IMR-90 (cell line): ENCODE results near the gene CUEDC2. TPM values are rescaled to one million over a fixed set of nuclear protein-coding genes. Genes with fewer than 3 reads are reported as not detected.

Experiments
- ATAC-seq: fragments of 200-7000 bp; cut with Tn5 transposase; 2 replicates; pipeline ENCODE4 v1.9.1; 2020; ENCODE audit warnings: low read depth, mild to moderate bottlenecking, moderate library complexity
- BruUV-seq: library from RNA; stranded (reverse); fragments of 400-500 nt; replicated peaks from 2 replicates; lab custom pipeline; 2021; lab: Mats Ljungman, UMichigan
- CTCF ChIA-PET: fragments of 300-600 bp; formaldehyde crosslinking; extraction: SDS; loops from one replicate; lab custom pipeline; 2021; ENCODE audit warnings: antibody characterized with exemption; lab: Yijun Ruan, JAX
- POLR2A ChIA-PET: fragments of 300-600 bp; sonication (Branson Sonifier 250); formaldehyde crosslinking; loops from one replicate; lab custom pipeline; 2022; ENCODE audit warnings: antibody characterized with exemption; ENCODE audit not compliant: unreplicated experiment; lab: Charles Lee
- DNase-seq: peaks from one replicate; pipeline ENCODE4 v3.0.0; 2013
- H2AFZ ChIP-seq: replicated peaks from 2 replicates; pipeline ENCODE3; 2013; ENCODE audit warnings: low read length, mild to moderate bottlenecking; ENCODE audit not compliant: poor library complexity
- H2AK5ac ChIP-seq: 2 replicates; pipeline ENCODE4 v1.6.1; 2013; ENCODE audit warnings: low read depth, low read length, inconsistent platforms
- H2AK9ac ChIP-seq: replicated peaks from 2 replicates; pipeline ENCODE3; 2013; ENCODE audit warnings: mild to moderate bottlenecking, low read depth, low read length, moderate library complexity; ENCODE audit not compliant: poor library complexity
- H2BK120ac ChIP-seq: 2 replicates; pipeline ENCODE4 v1.6.1; 2013; ENCODE audit warnings: low read depth, low read length, inconsistent platforms
- H2BK15ac ChIP-seq: 3 replicates; pipeline ENCODE4 v1.6.1; 2013; ENCODE audit warnings: low read depth, low read length, inconsistent platforms
- H2BK20ac ChIP-seq: 2 replicates; pipeline ENCODE4 v1.6.1; 2013; ENCODE audit warnings: low read depth, mild to moderate bottlenecking, inconsistent platforms, low read length, moderate library complexity
- H2BK5ac ChIP-seq: 2 replicates; pipeline ENCODE4 v1.6.1; 2013; ENCODE audit warnings: mild to moderate bottlenecking, low read depth, low read length, inconsistent platforms; ENCODE audit not compliant: poor library complexity, severe bottlenecking
- H3K14ac ChIP-seq: replicated peaks from 2 replicates; pipeline ENCODE4 v1.6.1; 2013; ENCODE audit warnings: low read depth, low read length, inconsistent platforms
- H3K18ac ChIP-seq: 2 replicates; pipeline ENCODE4 v1.6.1; 2013; ENCODE audit warnings: low read depth, low read length, control low read depth
- H3K23ac ChIP-seq: 2 replicates; pipeline ENCODE4 v1.6.1; 2013; ENCODE audit warnings: low read depth, low read length, inconsistent platforms
- H3K27ac ChIP-seq: 2 replicates; pipeline ENCODE4 v1.5.1; 2013; ENCODE audit warnings: mild to moderate bottlenecking, control low read depth, low read length; ENCODE audit not compliant: insufficient read depth
- H3K27me3 ChIP-seq: 2 replicates; pipeline ENCODE4 v1.6.1; 2013; ENCODE audit warnings: low read length; ENCODE audit not compliant: control insufficient read depth, insufficient read depth
- H3K36me3 ChIP-seq: 2 replicates; pipeline ENCODE4 v1.6.1; 2013; ENCODE audit warnings: low read length, mixed read lengths; ENCODE audit not compliant: control insufficient read depth, insufficient read depth
- H3K4ac ChIP-seq: 2 replicates; pipeline ENCODE4 v1.6.1; 2013; ENCODE audit warnings: low read depth, low read length, inconsistent platforms
- H3K4me1 ChIP-seq: 2 replicates; pipeline ENCODE4 v1.6.1; 2013; ENCODE audit warnings: low read length, mixed read lengths; ENCODE audit not compliant: control insufficient read depth, insufficient read depth
- H3K4me2 ChIP-seq: 2 replicates; pipeline ENCODE4 v1.6.1; 2013; ENCODE audit warnings: low read depth, mild to moderate bottlenecking, control low read depth, low read length, moderate library complexity
- H3K4me3 ChIP-seq: 2 replicates; pipeline ENCODE4 v1.5.1; 2013; ENCODE audit warnings: low read depth, mild to moderate bottlenecking, control low read depth, low read length, moderate library complexity; ENCODE audit not compliant: insufficient read depth
- H3K56ac ChIP-seq: 2 replicates; pipeline ENCODE4 v1.6.1; 2013; ENCODE audit warnings: low read length, inconsistent platforms; ENCODE audit not compliant: insufficient read depth; ENCODE audit errors: extremely low read depth
- H3K79me1 ChIP-seq, 2 experiments: 2 replicates each; pipeline ENCODE4 v1.6.1; 2013; ENCODE audit warnings: low read length in 2 of 2, inconsistent platforms in 1 of 2, low read depth in 1 of 2
- H3K9ac ChIP-seq: 2 replicates; pipeline ENCODE4 v1.6.1; 2013; ENCODE audit warnings: low read depth, low read length, control low read depth
- H3K9me1 ChIP-seq: 2 replicates; pipeline ENCODE4 v1.6.1; 2013; ENCODE audit warnings: low read length, inconsistent platforms; ENCODE audit not compliant: insufficient read depth
- H3K9me3 ChIP-seq: 2 replicates; pipeline ENCODE4 v1.6.1; 2013; ENCODE audit warnings: low read length; ENCODE audit not compliant: control insufficient read depth, insufficient read depth
- H4K20me1 ChIP-seq: 2 replicates; pipeline ENCODE4 v1.6.1; 2013; ENCODE audit warnings: low read length, inconsistent platforms; ENCODE audit not compliant: insufficient read depth
- H4K5ac ChIP-seq: 2 replicates; pipeline ENCODE4 v1.6.1; 2013; ENCODE audit warnings: mild to moderate bottlenecking, low read depth, low read length, control low read depth
- H4K8ac ChIP-seq, 2 experiments: 2 replicates each; pipeline ENCODE4 v1.6.1; 2013; ENCODE audit warnings: low read depth in 2 of 2, low read length in 2 of 2, control low read depth in 1 of 2, inconsistent platforms in 1 of 2
- H4K91ac ChIP-seq: 2 replicates; pipeline ENCODE4 v1.6.1; 2013; ENCODE audit warnings: low read depth, low read length, inconsistent platforms; ENCODE audit not compliant: insufficient read depth
- BHLHE40 ChIP-seq: fragments of 150-350 bp; IDR thresholded peaks from 2 replicates; pipeline ENCODE4 v1.6.1; 2016; ENCODE audit warnings: mild to moderate bottlenecking, low read depth, low read length
- CEBPB ChIP-seq: IDR thresholded peaks from 2 replicates; pipeline ENCODE4 v1.6.1; 2012; ENCODE audit warnings: low read depth, low read length, improper control_type of control experiment
- CHD1 ChIP-seq: IDR thresholded peaks from 2 replicates; pipeline ENCODE4 v1.6.1; 2012; ENCODE audit warnings: low read depth, low read length, improper control_type of control experiment
- MAFK ChIP-seq: IDR thresholded peaks from 2 replicates; pipeline ENCODE4 v1.6.1; 2012; ENCODE audit warnings: low read depth, low read length, improper control_type of control experiment
- MXI1 ChIP-seq: IDR thresholded peaks from 2 replicates; pipeline ENCODE4 v1.6.1; 2012; ENCODE audit warnings: low read depth, mild to moderate bottlenecking, low read length, moderate library complexity, borderline replicate concordance
- NFE2L2 ChIP-seq: fragments of 150-350 bp; IDR thresholded peaks from 2 replicates; pipeline ENCODE4 v1.6.1; 2016; ENCODE audit warnings: low read depth, mild to moderate bottlenecking, low read length
- POLR2A ChIP-seq: IDR thresholded peaks from 2 replicates; pipeline ENCODE4 v1.6.1; 2012; ENCODE audit warnings: mild to moderate bottlenecking, low read depth, low read length
- RAD21 ChIP-seq: IDR thresholded peaks from 2 replicates; pipeline ENCODE4 v1.6.1; 2012; ENCODE audit warnings: low read length, improper control_type of control experiment
- RCOR1 ChIP-seq: IDR thresholded peaks from 2 replicates; pipeline ENCODE4 v1.6.1; 2012; ENCODE audit warnings: mild to moderate bottlenecking, low read length, improper control_type of control experiment; ENCODE audit not compliant: insufficient replicate concordance
- RFX5 ChIP-seq: IDR thresholded peaks from 2 replicates; pipeline ENCODE4 v1.8.0; 2012; ENCODE audit warnings: low read depth, mild to moderate bottlenecking, low read length, moderate library complexity
- SMC3 ChIP-seq: fragments of 150-350 bp; IDR thresholded peaks from 2 replicates; pipeline ENCODE4 v1.6.1; 2016; ENCODE audit warnings: low read depth, mild to moderate bottlenecking, antibody characterized with exemption, low read length, moderate library complexity
- WGBS, 2 experiments: methylation state at CpG; one replicate each; pipeline versions ENCODE4 v1.1.5 to v1.1.7; 2013; ENCODE audit warnings: missing lambda C conversion rate in 2 of 2; ENCODE audit not compliant: insufficient read length in 1 of 2; ENCODE audit errors: extremely low coverage in 2 of 2; 5-methylcytosine and 5-hydroxymethylcytosine counted together
- dilution Hi-C: fragments of 300-500 bp; cut with HindIII; formaldehyde crosslinking; loops from one replicate; pipeline ENCODE4 v1.14.3; 2018; ENCODE audit warnings: low sequenced_read_pairs; ENCODE audit not compliant: unreplicated experiment
- in situ Hi-C: fragments of 300-500 bp; cut with MboI; formaldehyde crosslinking; loops from 3 replicates; pipeline ENCODE4 v1.14.3; 2019; ENCODE audit warnings: low sequenced_read_pairs, inconsistent platforms, mixed read lengths
- intact Hi-C: fragments of 100-400 bp; cut with micrococcal nuclease; formaldehyde crosslinking; loops from 2 replicates; pipeline ENCODE4 v1.10.0; 2022
- polyA plus RNA-seq, 3 experiments: library from polyadenylated mRNA; depleted of rRNA; stranded (reverse); fragments of >200 nt; gene quantifications; 2 replicates each; pipeline ENCODE4 v1.2.3, GENCODE V29; 2012; ENCODE audit warnings: low replicate concordance in 1 of 3
- total RNA-seq: library from RNA; depleted of rRNA; stranded (reverse); fragments of >200 nt; gene quantifications from 2 replicates; pipeline ENCODE4 v1.2.3, GENCODE V29; 2012
- TF ChIP-seq, protein P1 (sequence below): fragments of 150-350 bp; IDR thresholded peaks from 2 replicates; pipeline ENCODE4 v1.6.1; 2017; ENCODE audit warnings: mild to moderate bottlenecking, antibody characterized with exemption, low read length, low read depth
- TF ChIP-seq, protein P2 (sequence below): fragments of 150-350 bp; IDR thresholded peaks from 2 replicates; pipeline ENCODE4 v1.6.1; 2016; ENCODE audit warnings: low read depth, mild to moderate bottlenecking, low read length, moderate library complexity, borderline replicate concordance
- TF ChIP-seq, protein P3 (sequence below): conservative IDR thresholded peaks from 2 replicates; pipeline ENCODE4 v1.5.1; 2012; ENCODE audit warnings: mild to moderate bottlenecking, low read depth, low read length, improper control_type of control experiment

CUEDC2 gene
- total and polyA plus RNA-seq, 2 of the 4 experiments (the other 2 are of a cell fraction), result 55.7 to 84.9 TPM

DNA sequence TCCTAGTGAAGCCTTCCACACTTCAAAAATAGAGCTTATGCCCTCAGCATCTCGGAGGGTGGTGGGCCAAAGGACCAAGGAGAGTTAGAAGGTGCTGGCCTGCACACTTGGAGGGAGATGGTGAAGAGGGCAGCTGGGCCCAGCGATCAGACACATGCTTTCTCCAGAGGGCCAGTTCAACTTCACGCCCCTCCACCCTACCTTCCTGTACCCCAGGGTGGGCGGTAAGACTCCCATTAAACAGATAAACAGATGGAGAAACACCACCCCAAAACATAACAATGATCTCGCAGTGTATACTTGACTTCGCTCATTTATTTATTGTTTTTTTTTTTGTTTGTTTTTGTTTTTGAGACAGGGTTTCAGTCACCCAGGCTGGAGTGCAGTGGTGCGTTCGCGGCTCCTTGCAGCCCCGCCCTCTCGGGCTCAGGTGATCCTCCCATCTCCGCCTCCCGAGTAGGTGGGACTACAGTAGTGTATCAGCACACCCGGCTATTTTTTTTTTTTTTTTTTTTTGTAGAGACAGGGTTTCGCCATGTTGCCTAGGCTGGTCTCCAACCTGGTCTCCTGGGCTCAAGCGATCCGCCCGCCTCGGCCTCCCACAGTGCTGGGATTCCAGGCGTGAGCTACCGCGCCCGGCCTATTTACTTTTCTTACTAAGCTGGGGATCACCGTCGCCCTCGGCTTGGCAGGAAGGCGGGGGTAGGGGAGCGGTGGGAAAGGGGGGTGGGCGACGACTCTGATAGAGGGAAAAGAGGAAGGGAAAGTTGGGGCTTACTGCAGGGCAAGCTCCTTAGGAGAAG, 17.1 kb upstream of the CUEDC2 start:
- Histone ChIP-seq H3K23ac (peak overlapping the region; percentile 65; the same call in 1 of the 2 replicates), H2AK9ac (peak overlapping the region; percentile 70), H4K8ac (peak overlapping the region; percentile 70 to 98), H4K5ac (peak overlapping the region; percentile 77), H3K27ac (no peak overlapping the region; the same call in 1 of the 2 replicates), H2AK5ac (peak overlapping the region; percentile 89), H3K14ac (peak overlapping the region; percentile 34), H2BK15ac (0 out of 3 replicates have a peak overlapping the region, but pooled peaks have one; percentile 11), H2BK120ac (no peak overlapping the region; the same call in 1 of the 2 replicates), H2BK5ac (no peak overlapping the region), H3K4me1 (peaks cover 9% of the 10 kb centered on the region), H3K4me2 (peak overlapping the region; percentile 97), H3K9me3 (no peaks in the 10 kb centered on the region), H3K9ac (peak overlapping the region; percentile 70), H4K20me1 (no peaks in the 10 kb centered on the region; the same call in 1 of the 2 replicates), H3K18ac (no peak overlapping the region), H2BK20ac (no peak overlapping the region), H3K27me3 (no peaks in the 10 kb centered on the region; the same call in 1 of the 2 replicates), H3K4ac (peak overlapping the region; percentile 47), H3K56ac (no peak overlapping the region), H3K9me1 (peaks cover 10% of the 10 kb centered on the region; the same call in 1 of the 2 replicates), H3K36me3 (no peaks in the 10 kb centered on the region), H2AFZ (peak overlapping the region; percentile 99), H3K4me3 (peak overlapping the region; percentile 66), H3K79me1 (peaks cover 4% of the 10 kb centered on the region in 2 experiments; a peak in 2 of 4 replicates), H4K91ac (no peak overlapping the region; the same call in 1 of the 2 replicates)
- DNase-seq (no peak), ATAC-seq (no peak)
- POLR2A ChIA-PET, result no interaction called here
- CTCF ChIA-PET, result no interaction called here
- dilution Hi-C loops (no loop called here), intact Hi-C loops (no loop called here), in situ Hi-C loops (no loop called here)
- WGBS, 2 experiments, result no CpG with 5 or more reads among the region's 30 CpGs
- no peak for TF ChIP-seq RFX5
- TF ChIP-seq RAD21, result no peak
- TF ChIP-seq BHLHE40, result no peak
- TF ChIP-seq RCOR1, result no peak
- TF ChIP-seq SMC3, result no peak
- TF ChIP-seq, protein P1, sequence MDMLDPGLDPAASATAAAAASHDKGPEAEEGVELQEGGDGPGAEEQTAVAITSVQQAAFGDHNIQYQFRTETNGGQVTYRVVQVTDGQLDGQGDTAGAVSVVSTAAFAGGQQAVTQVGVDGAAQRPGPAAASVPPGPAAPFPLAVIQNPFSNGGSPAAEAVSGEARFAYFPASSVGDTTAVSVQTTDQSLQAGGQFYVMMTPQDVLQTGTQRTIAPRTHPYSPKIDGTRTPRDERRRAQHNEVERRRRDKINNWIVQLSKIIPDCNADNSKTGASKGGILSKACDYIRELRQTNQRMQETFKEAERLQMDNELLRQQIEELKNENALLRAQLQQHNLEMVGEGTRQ, result no peak
- TF ChIP-seq MXI1, result no peak
- no peak for TF ChIP-seq NFE2L2
- no peak for TF ChIP-seq MAFK
- TF ChIP-seq POLR2A, result no peak
- TF ChIP-seq, protein P2, sequence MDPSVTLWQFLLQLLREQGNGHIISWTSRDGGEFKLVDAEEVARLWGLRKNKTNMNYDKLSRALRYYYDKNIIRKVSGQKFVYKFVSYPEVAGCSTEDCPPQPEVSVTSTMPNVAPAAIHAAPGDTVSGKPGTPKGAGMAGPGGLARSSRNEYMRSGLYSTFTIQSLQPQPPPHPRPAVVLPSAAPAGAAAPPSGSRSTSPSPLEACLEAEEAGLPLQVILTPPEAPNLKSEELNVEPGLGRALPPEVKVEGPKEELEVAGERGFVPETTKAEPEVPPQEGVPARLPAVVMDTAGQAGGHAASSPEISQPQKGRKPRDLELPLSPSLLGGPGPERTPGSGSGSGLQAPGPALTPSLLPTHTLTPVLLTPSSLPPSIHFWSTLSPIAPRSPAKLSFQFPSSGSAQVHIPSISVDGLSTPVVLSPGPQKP, result no peak
- TF ChIP-seq CHD1, result no peak
- no peak for TF ChIP-seq CEBPB
- TF ChIP-seq, protein P3, sequence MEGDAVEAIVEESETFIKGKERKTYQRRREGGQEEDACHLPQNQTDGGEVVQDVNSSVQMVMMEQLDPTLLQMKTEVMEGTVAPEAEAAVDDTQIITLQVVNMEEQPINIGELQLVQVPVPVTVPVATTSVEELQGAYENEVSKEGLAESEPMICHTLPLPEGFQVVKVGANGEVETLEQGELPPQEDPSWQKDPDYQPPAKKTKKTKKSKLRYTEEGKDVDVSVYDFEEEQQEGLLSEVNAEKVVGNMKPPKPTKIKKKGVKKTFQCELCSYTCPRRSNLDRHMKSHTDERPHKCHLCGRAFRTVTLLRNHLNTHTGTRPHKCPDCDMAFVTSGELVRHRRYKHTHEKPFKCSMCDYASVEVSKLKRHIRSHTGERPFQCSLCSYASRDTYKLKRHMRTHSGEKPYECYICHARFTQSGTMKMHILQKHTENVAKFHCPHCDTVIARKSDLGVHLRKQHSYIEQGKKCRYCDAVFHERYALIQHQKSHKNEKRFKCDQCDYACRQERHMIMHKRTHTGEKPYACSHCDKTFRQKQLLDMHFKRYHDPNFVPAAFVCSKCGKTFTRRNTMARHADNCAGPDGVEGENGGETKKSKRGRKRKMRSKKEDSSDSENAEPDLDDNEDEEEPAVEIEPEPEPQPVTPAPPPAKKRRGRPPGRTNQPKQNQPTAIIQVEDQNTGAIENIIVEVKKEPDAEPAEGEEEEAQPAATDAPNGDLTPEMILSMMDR, result no peak
- no TSS peak for BruUV-seq
